ENCODE results near the gene MBD1.
A peak's percentile ranks its signal among the peaks of the same experiment; 100 is the strongest.
"Not testable (repeated sequence)": the region's sequence is repeated elsewhere in the genome, so short reads cannot be mapped to it uniquely, and the experiment has no call there.

Gene MBD1

GRCh38 chr18:50281295-50281971 lies at the start of gene MBD1:
Gene MBD1 (minus strand): TSS chr18:50281523. CDS start chr18:50279992, 1,531 bp downstream.
- peak; percentile 88 to 93 (median 93) for DNase-seq (ENCODE audit: low read depth in 3 of 3, low spot score in 1 of 3)

- DNase-seq (ENCODE audit: low read depth in 3 of 3, low spot score in 1 of 3), result no peak
Measured at GRCh38 chr18:50330176-50330575, 48.9 kb upstream of the MBD1 start.

GRCh38 chr18:50327983-50328382 lies 46.7 kb upstream of the MBD1 start:
- DNase-seq (ENCODE audit: low read depth in 3 of 3, low spot score in 1 of 3), result no peak

- DNase-seq (ENCODE audit: low read depth in 3 of 3, low spot score in 1 of 3), result no peak
Measured at GRCh38 chr18:50320719-50321118, 39.4 kb upstream of the MBD1 start.

GRCh38 chr18:50315100-50315871 lies 34.0 kb upstream of the MBD1 start:
- DNase-seq (ENCODE audit: low read depth in 3 of 3, low spot score in 1 of 3), result no peak

- DNase-seq (ENCODE audit: low read depth in 3 of 3, low spot score in 1 of 3), result no peak
Measured at GRCh38 chr18:50313873-50314460, 32.6 kb upstream of the MBD1 start.

GRCh38 chr18:50313031-50313607 lies 31.8 kb upstream of the MBD1 start:
- no peak for DNase-seq (ENCODE audit: low read depth in 3 of 3, low spot score in 1 of 3)

GRCh38 chr18:50312296-50313030 lies 31.1 kb upstream of the MBD1 start:
- no peak for DNase-seq (ENCODE audit: low read depth in 3 of 3, low spot score in 1 of 3)

- DNase-seq (ENCODE audit: low read depth in 3 of 3, low spot score in 1 of 3), result no peak
Measured at GRCh38 chr18:50311650-50312049, 30.3 kb upstream of the MBD1 start.

- DNase-seq (ENCODE audit: low read depth in 3 of 3, low spot score in 1 of 3), result no peak
Measured at GRCh38 chr18:50310080-50310479, 28.8 kb upstream of the MBD1 start.

GRCh38 chr18:50308851-50309250 lies 27.5 kb upstream of the MBD1 start:
- DNase-seq (ENCODE audit: low read depth in 3 of 3, low spot score in 1 of 3), result not testable (repeated sequence)

- peak; percentile 69 to 75 (median 71) for DNase-seq (ENCODE audit: low read depth in 3 of 3, low spot score in 1 of 3)
Measured at GRCh38 chr18:50307738-50308470, 26.6 kb upstream of the MBD1 start.

- no peak for DNase-seq (ENCODE audit: low read depth in 3 of 3, low spot score in 1 of 3)
Measured at GRCh38 chr18:50307400-50307737, 26.0 kb upstream of the MBD1 start.

GRCh38 chr18:50306944-50307343 lies 25.6 kb upstream of the MBD1 start:
- no peak for DNase-seq (ENCODE audit: low read depth in 3 of 3, low spot score in 1 of 3)

- DNase-seq (ENCODE audit: low read depth in 3 of 3, low spot score in 1 of 3), result no peak
Measured at GRCh38 chr18:50301074-50301473, 19.8 kb upstream of the MBD1 start.

- no peak for DNase-seq (ENCODE audit: low read depth in 3 of 3, low spot score in 1 of 3)
Measured at GRCh38 chr18:50299626-50300388, 18.5 kb upstream of the MBD1 start.

- DNase-seq (ENCODE audit: low read depth in 3 of 3, low spot score in 1 of 3), result no peak
Measured at GRCh38 chr18:50298443-50299284, 17.3 kb upstream of the MBD1 start.

- DNase-seq (ENCODE audit: low read depth in 3 of 3, low spot score in 1 of 3), result no peak
Measured at GRCh38 chr18:50297621-50298442, 16.5 kb upstream of the MBD1 start.

Data from stimulated activated CD4-positive, alpha-beta T cell treated with anti-CD3 and anti-CD28 coated beads, TNF-alpha, amount 100 ng/mL, for 1 hour (primary cell).